ENCODE measurements around the gene MICA. TPM values are rescaled to one million over a fixed set of nuclear protein-coding genes. Genes with fewer than 3 reads are reported as not detected.
"Not testable (repeated sequence)": the region's sequence is repeated elsewhere in the genome, so short reads cannot be mapped to it uniquely, and the experiment has no call there.

The MICA gene
- total and polyA plus RNA-seq, 5 experiments from 2014 or later: 3.7 to 21.9 (median 5.8) TPM

- ATAC-seq: no peak
- H3K27me3 Mint-ChIP-seq: peaks cover 0 to 10% (median 4%) of the 10 kb centered on the region in 5 donors
- peaks cover 0 to 4% (median 3%) of the 10 kb centered on the region in 3 donors for H3K36me3 Mint-ChIP-seq
- peak overlapping the region in 2 of 10 donors; percentile 2 to 6 for H3K27ac Mint-ChIP-seq
- H3K4me3 Mint-ChIP-seq: no peak overlapping the region
- POLR2A ChIA-PET: interaction anchor here (4.8 kb wide), 1 partner anchor 167 kb away, joined by 60 read pairs; no protein-coding TSS in a partner anchor
- no peak for DNase-seq
- H3K4me1 Mint-ChIP-seq: peaks cover 13 to 35% (median 29%) of the 10 kb centered on the region in 4 donors
- peaks cover 0 to 11% (median 0%) of the 10 kb centered on the region in 9 donors for H3K9me3 Mint-ChIP-seq
Observed at GRCh38 chr6:31363811-31364210, 39.6 kb upstream of the MICA start.

GRCh38 chr6:31365864-31366263, 37.5 kb upstream of the MICA start:
- H3K4me1 Mint-ChIP-seq: peaks cover 3 to 18% (median 17%) of the 10 kb centered on the region in 4 donors
- H3K9me3 Mint-ChIP-seq: peaks cover 0 to 9% (median 0%) of the 10 kb centered on the region in 9 donors
- ATAC-seq: no peak
- H3K4me3 Mint-ChIP-seq: peak overlapping the region in 7 of 10 donors; percentile 35 to 91 (median 81)
- H3K27me3 Mint-ChIP-seq: peaks cover 0 to 19% (median 5%) of the 10 kb centered on the region in 5 donors
- peaks cover 0 to 1% (median under 1%) of the 10 kb centered on the region in 3 donors for H3K36me3 Mint-ChIP-seq
- no peak for DNase-seq
- POLR2A ChIA-PET: interaction anchor here (0.7 to 4.8 kb wide), 10 partner anchors 8 to 227 kb away, joined by 3 to 60 read pairs (median 6); partner anchors contain the start of genes HLA-C, PSORS1C2 and TCF19
- H3K27ac Mint-ChIP-seq: peak overlapping the region in 3 of 10 donors; percentile 29 to 92 (median 56)

GRCh38 chr6:31366693-31367470, 36.5 kb upstream of the MICA start:
- peak overlapping the region; percentile 79 to 91 (median 84) for H3K4me3 Mint-ChIP-seq
- peaks cover 0 to 19% (median 4%) of the 10 kb centered on the region in 5 donors for H3K27me3 Mint-ChIP-seq
- peak; percentile 74 to 94 (median 88) for DNase-seq
- peaks cover 3 to 18% (median 17%) of the 10 kb centered on the region in 4 donors for H3K4me1 Mint-ChIP-seq
- H3K27ac Mint-ChIP-seq: peak overlapping the region; percentile 53 to 92 (median 87)
- peak; percentile 98 for ATAC-seq
- POLR2A ChIA-PET: interaction anchor here (0.6 to 4.8 kb wide), 12 partner anchors 8 to 228 kb away, joined by 3 to 60 read pairs (median 7); partner anchors contain the start of genes PSORS1C2 and TCF19
- H3K9me3 Mint-ChIP-seq: peaks cover 0 to 3% (median under 1%) of the 10 kb centered on the region in 9 donors
- H3K36me3 Mint-ChIP-seq: peaks cover 0 to 2% (median under 1%) of the 10 kb centered on the region in 3 donors

GRCh38 chr6:31368461-31368860, 34.9 kb upstream of the MICA start:
- no peak for DNase-seq
- H3K36me3 Mint-ChIP-seq: peaks cover 0 to 10% (median 5%) of the 10 kb centered on the region in 3 donors
- no peak for ATAC-seq
- peaks cover 0 to 7% (median 4%) of the 10 kb centered on the region in 9 donors for H3K9me3 Mint-ChIP-seq
- no peak overlapping the region for H3K4me3 Mint-ChIP-seq
- peak overlapping the region in 1 of 10 donors; percentile 25 for H3K27ac Mint-ChIP-seq
- POLR2A ChIA-PET: interaction anchor here (1.2 to 4.8 kb wide), 2 partner anchors 10 to 172 kb away, joined by 8 to 60 read pairs; no protein-coding TSS in a partner anchor
- peaks cover 3 to 17% (median 17%) of the 10 kb centered on the region in 4 donors for H3K4me1 Mint-ChIP-seq
- peaks cover 0 to 25% (median 4%) of the 10 kb centered on the region in 5 donors for H3K27me3 Mint-ChIP-seq

GRCh38 chr6:31374118-31374517, 29.3 kb upstream of the MICA start:
- POLR2A ChIA-PET: not testable (repeated sequence)

GRCh38 chr6:31375699-31376098, 27.7 kb upstream of the MICA start:
- H3K4me1 Mint-ChIP-seq: peaks cover 0 to 7% (median 2%) of the 10 kb centered on the region in 4 donors
- H3K9me3 Mint-ChIP-seq: peaks cover 0 to 7% (median 4%) of the 10 kb centered on the region in 9 donors
- no peak for ATAC-seq
- H3K27ac Mint-ChIP-seq: no peak overlapping the region
- POLR2A ChIA-PET: no interaction called here
- H3K36me3 Mint-ChIP-seq: peaks cover 0 to 10% (median 5%) of the 10 kb centered on the region in 3 donors
- DNase-seq: no peak
- H3K4me3 Mint-ChIP-seq: no peak overlapping the region
- H3K27me3 Mint-ChIP-seq: peaks cover 11 to 32% (median 16%) of the 10 kb centered on the region in 5 donors

More at GRCh38 chr6:31374118-31374517, 29.3 kb upstream of the MICA start:
- H3K27me3 Mint-ChIP-seq: peaks cover 8 to 21% (median 16%) of the 10 kb centered on the region in 5 donors
- not testable (repeated sequence) for H3K27ac Mint-ChIP-seq, H3K4me1 Mint-ChIP-seq, H3K4me3 Mint-ChIP-seq, H3K9me3 Mint-ChIP-seq, H3K36me3 Mint-ChIP-seq
- DNase-seq: peak in 3 of 10 donors; percentile 24 to 57 (median 35)
- peak in 1 of 2 donors; percentile 36 for ATAC-seq

GRCh38 chr6:31377029-31377428, 26.4 kb upstream of the MICA start:
- no peak for ATAC-seq
- POLR2A ChIA-PET: no interaction called here
- peaks cover 9 to 33% (median 16%) of the 10 kb centered on the region in 5 donors for H3K27me3 Mint-ChIP-seq
- H3K4me1 Mint-ChIP-seq: peaks cover 0 to 7% (median 2%) of the 10 kb centered on the region in 4 donors
- no peak overlapping the region for H3K27ac Mint-ChIP-seq
- peaks cover 0 to 4% (median 2%) of the 10 kb centered on the region in 9 donors for H3K9me3 Mint-ChIP-seq
- no peak for DNase-seq
- H3K36me3 Mint-ChIP-seq: peaks cover 0 to 7% (median 2%) of the 10 kb centered on the region in 3 donors
- no peak overlapping the region for H3K4me3 Mint-ChIP-seq

GRCh38 chr6:31378062-31378720, 25.2 kb upstream of the MICA start:
- DNase-seq (no peak), ATAC-seq (no peak)
- peaks cover 7 to 33% (median 16%) of the 10 kb centered on the region in 5 donors for H3K27me3 Mint-ChIP-seq
- H3K9me3 Mint-ChIP-seq: no peaks in the 10 kb centered on the region
- no peak overlapping the region for H3K27ac Mint-ChIP-seq
- peaks cover 0 to 7% (median 2%) of the 10 kb centered on the region in 4 donors for H3K4me1 Mint-ChIP-seq
- H3K36me3 Mint-ChIP-seq: no peaks in the 10 kb centered on the region
- no peak overlapping the region for H3K4me3 Mint-ChIP-seq
- POLR2A ChIA-PET: no interaction called here

GRCh38 chr6:31378721-31379103, 24.7 kb upstream of the MICA start:
- H3K27me3 Mint-ChIP-seq: peaks cover 7 to 33% (median 16%) of the 10 kb centered on the region in 5 donors
- H3K36me3 Mint-ChIP-seq: no peaks in the 10 kb centered on the region
- POLR2A ChIA-PET: no interaction called here

GRCh38 chr6:31379850-31380249, 23.5 kb upstream of the MICA start:
- Mint-ChIP-seq H3K27ac (no peak overlapping the region), H3K36me3 (no peaks in the 10 kb centered on the region), H3K4me1 (no peaks in the 10 kb centered on the region), H3K9me3 (no peaks in the 10 kb centered on the region), H3K4me3 (no peak overlapping the region), H3K27me3 (peaks cover 7 to 33% (median 16%) of the 10 kb centered on the region in 5 donors)
- no peak for ATAC-seq
- POLR2A ChIA-PET: interaction anchor here (0.6 to 0.8 kb wide), 2 partner anchors 20 to 22 kb away, joined by 3 read pairs; no protein-coding TSS in a partner anchor
- no peak for DNase-seq

More at GRCh38 chr6:31378721-31379103, 24.7 kb upstream of the MICA start:
- H3K4me1 Mint-ChIP-seq: peaks cover 0 to 4% (median 1%) of the 10 kb centered on the region in 4 donors
- no peak overlapping the region for H3K27ac Mint-ChIP-seq
- H3K9me3 Mint-ChIP-seq: no peaks in the 10 kb centered on the region
- no peak overlapping the region for H3K4me3 Mint-ChIP-seq
- DNase-seq (no peak), ATAC-seq (no peak)

- DNase-seq (no peak), ATAC-seq (no peak)
- Mint-ChIP-seq H3K36me3 (no peaks in the 10 kb centered on the region), H3K27me3 (peaks cover 7 to 33% (median 16%) of the 10 kb centered on the region in 5 donors), H3K27ac (no peak overlapping the region), H3K4me1 (no peaks in the 10 kb centered on the region), H3K4me3 (no peak overlapping the region), H3K9me3 (no peaks in the 10 kb centered on the region)
- POLR2A ChIA-PET: interaction anchor here (0.8 to 1.0 kb wide), 2 partner anchors 19 to 24 kb away, joined by 3 read pairs; no protein-coding TSS in a partner anchor
Observed at GRCh38 chr6:31381666-31382065, 21.7 kb upstream of the MICA start.

GRCh38 chr6:31383149-31383548, 20.2 kb upstream of the MICA start:
- POLR2A ChIA-PET: no interaction called here
- no peak overlapping the region for H3K27ac Mint-ChIP-seq
- no peaks in the 10 kb centered on the region for H3K4me1 Mint-ChIP-seq
- H3K27me3 Mint-ChIP-seq: peaks cover 4 to 27% (median 11%) of the 10 kb centered on the region in 5 donors
- no peak overlapping the region for H3K4me3 Mint-ChIP-seq
- no peak for DNase-seq
- no peak for ATAC-seq
- H3K9me3 Mint-ChIP-seq: no peaks in the 10 kb centered on the region
- no peaks in the 10 kb centered on the region for H3K36me3 Mint-ChIP-seq
